ENCODE results near the gene USP3.

The USP3 gene

GRCh38 chr15:63461230-63461985 is 43.0 kb upstream of the USP3 start:
- no peaks in the 10 kb centered on the region for H3K27me3 ChIP-seq (replicated peaks; ENCODE audit: insufficient read depth, low read length)
- H3K4me2 ChIP-seq (ENCODE audit: low read depth, low read length): no peak overlapping the region
- H4K20me1 ChIP-seq (ENCODE audit: insufficient read depth, low read length): no peaks in the 10 kb centered on the region
- peaks cover 21% of the 10 kb centered on the region for H3K4me1 ChIP-seq (ENCODE audit: low read length)
- DNase-seq: no peak
- TF ChIP-seq EZH2phosphoT487 (IDR thresholded peaks at IDR 0.05; ENCODE audit: low read length) (no peak), EZH2 (optimal IDR thresholded peaks at IDR 0.05; ENCODE audit: low read depth, low read length) (no peak)
- TF ChIP-seq, protein P1, sequence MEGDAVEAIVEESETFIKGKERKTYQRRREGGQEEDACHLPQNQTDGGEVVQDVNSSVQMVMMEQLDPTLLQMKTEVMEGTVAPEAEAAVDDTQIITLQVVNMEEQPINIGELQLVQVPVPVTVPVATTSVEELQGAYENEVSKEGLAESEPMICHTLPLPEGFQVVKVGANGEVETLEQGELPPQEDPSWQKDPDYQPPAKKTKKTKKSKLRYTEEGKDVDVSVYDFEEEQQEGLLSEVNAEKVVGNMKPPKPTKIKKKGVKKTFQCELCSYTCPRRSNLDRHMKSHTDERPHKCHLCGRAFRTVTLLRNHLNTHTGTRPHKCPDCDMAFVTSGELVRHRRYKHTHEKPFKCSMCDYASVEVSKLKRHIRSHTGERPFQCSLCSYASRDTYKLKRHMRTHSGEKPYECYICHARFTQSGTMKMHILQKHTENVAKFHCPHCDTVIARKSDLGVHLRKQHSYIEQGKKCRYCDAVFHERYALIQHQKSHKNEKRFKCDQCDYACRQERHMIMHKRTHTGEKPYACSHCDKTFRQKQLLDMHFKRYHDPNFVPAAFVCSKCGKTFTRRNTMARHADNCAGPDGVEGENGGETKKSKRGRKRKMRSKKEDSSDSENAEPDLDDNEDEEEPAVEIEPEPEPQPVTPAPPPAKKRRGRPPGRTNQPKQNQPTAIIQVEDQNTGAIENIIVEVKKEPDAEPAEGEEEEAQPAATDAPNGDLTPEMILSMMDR (IDR thresholded peaks at IDR 0.05; ENCODE audit: low read length): no peak
- H3K27ac ChIP-seq (ENCODE audit: low read length): no peak overlapping the region
- no peaks in the 10 kb centered on the region for H3K9me3 ChIP-seq (replicated peaks; ENCODE audit: insufficient read depth, low read length)
- H3F3A ChIP-seq (ENCODE audit: insufficient read depth, low read length): 0 out of 2 replicates have a peak, but pooled peaks cover 3% of the 10 kb centered on the region
- H2AFZ ChIP-seq (ENCODE audit: low read length): no peak overlapping the region
- no peaks in the 10 kb centered on the region for H3K36me3 ChIP-seq (replicated peaks; ENCODE audit: insufficient read depth, low read length)
- H3K79me2 ChIP-seq (ENCODE audit: low read length): no peaks in the 10 kb centered on the region
- H3K9me2 ChIP-seq (replicated peaks; ENCODE audit: insufficient read depth, low read length): no peaks in the 10 kb centered on the region
- no peak overlapping the region for H3K9ac ChIP-seq (ENCODE audit: low read length)
- H3K4me3 ChIP-seq (ENCODE audit: low read length): no peak overlapping the region

- Histone ChIP-seq H3K79me2 (ENCODE audit: low read length) (no peaks in the 10 kb centered on the region), H3K9me2 (replicated peaks; ENCODE audit: insufficient read depth, low read length) (no peaks in the 10 kb centered on the region), H2AFZ (ENCODE audit: low read length) (no peak overlapping the region), H3K4me2 (ENCODE audit: low read depth, low read length) (no peak overlapping the region), H3K4me1 (ENCODE audit: low read length) (peaks cover 27% of the 10 kb centered on the region), H4K20me1 (ENCODE audit: insufficient read depth, low read length) (no peaks in the 10 kb centered on the region), H3K4me3 (ENCODE audit: low read length) (no peak overlapping the region), H3K36me3 (replicated peaks; ENCODE audit: insufficient read depth, low read length) (no peaks in the 10 kb centered on the region), H3F3A (ENCODE audit: insufficient read depth, low read length) (0 out of 2 replicates have a peak, but pooled peaks cover 3% of the 10 kb centered on the region), H3K27me3 (replicated peaks; ENCODE audit: insufficient read depth, low read length) (no peaks in the 10 kb centered on the region), H3K9me3 (replicated peaks; ENCODE audit: insufficient read depth, low read length) (no peaks in the 10 kb centered on the region), H3K9ac (ENCODE audit: low read length) (no peak overlapping the region), H3K27ac (ENCODE audit: low read length) (no peak overlapping the region)
- TF ChIP-seq, protein P1 (IDR thresholded peaks at IDR 0.05; ENCODE audit: low read length): no peak
- TF ChIP-seq EZH2 (optimal IDR thresholded peaks at IDR 0.05; ENCODE audit: low read depth, low read length): no peak
- no peak for TF ChIP-seq EZH2phosphoT487 (IDR thresholded peaks at IDR 0.05; ENCODE audit: low read length)
- DNase-seq: no peak
These were observed 42.3 kb upstream of the USP3 start for GRCh38 chr15:63462088-63462487.

DNA sequence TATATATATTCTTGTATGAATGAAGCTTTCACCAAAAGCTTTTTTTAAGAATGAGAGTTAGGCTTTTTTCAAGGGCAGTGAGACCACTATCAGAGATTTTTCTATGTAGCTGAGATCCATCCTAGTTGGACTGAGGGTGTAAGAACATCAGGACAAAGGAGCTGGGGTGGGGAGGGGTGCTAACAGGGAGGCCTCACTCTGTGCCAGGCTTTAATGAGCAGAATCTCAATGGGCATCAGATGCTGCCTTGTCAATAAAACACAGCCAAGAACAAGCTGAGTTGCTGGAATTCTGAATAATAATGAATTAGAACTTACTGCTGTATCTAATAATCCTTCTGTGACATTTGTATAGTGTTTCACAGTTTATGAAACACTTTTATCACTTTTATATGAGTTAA is 41.4 kb upstream of the USP3 start:
- Histone ChIP-seq H3K9ac (ENCODE audit: low read length) (no peak overlapping the region), H3K9me2 (replicated peaks; ENCODE audit: insufficient read depth, low read length) (no peaks in the 10 kb centered on the region), H3K4me1 (ENCODE audit: low read length) (peaks cover 28% of the 10 kb centered on the region), H3K27me3 (replicated peaks; ENCODE audit: insufficient read depth, low read length) (no peaks in the 10 kb centered on the region), H3K27ac (ENCODE audit: low read length) (no peak overlapping the region), H3K79me2 (ENCODE audit: low read length) (no peaks in the 10 kb centered on the region), H3K36me3 (replicated peaks; ENCODE audit: insufficient read depth, low read length) (no peaks in the 10 kb centered on the region), H3K9me3 (replicated peaks; ENCODE audit: insufficient read depth, low read length) (no peaks in the 10 kb centered on the region), H2AFZ (ENCODE audit: low read length) (no peak overlapping the region), H3K4me3 (ENCODE audit: low read length) (no peak overlapping the region), H3F3A (ENCODE audit: insufficient read depth, low read length) (0 out of 2 replicates have a peak, but pooled peaks cover 3% of the 10 kb centered on the region), H3K4me2 (ENCODE audit: low read depth, low read length) (no peak overlapping the region), H4K20me1 (ENCODE audit: insufficient read depth, low read length) (no peaks in the 10 kb centered on the region)
- no peak for DNase-seq
- no peak for TF ChIP-seq EZH2 (optimal IDR thresholded peaks at IDR 0.05; ENCODE audit: low read depth, low read length)
- TF ChIP-seq, protein P1 (IDR thresholded peaks at IDR 0.05; ENCODE audit: low read length): no peak
- no peak for TF ChIP-seq EZH2phosphoT487 (IDR thresholded peaks at IDR 0.05; ENCODE audit: low read length)

Data from MM.1S (cell line).